ENCODE measurements around the gene RNF112.

DNA sequence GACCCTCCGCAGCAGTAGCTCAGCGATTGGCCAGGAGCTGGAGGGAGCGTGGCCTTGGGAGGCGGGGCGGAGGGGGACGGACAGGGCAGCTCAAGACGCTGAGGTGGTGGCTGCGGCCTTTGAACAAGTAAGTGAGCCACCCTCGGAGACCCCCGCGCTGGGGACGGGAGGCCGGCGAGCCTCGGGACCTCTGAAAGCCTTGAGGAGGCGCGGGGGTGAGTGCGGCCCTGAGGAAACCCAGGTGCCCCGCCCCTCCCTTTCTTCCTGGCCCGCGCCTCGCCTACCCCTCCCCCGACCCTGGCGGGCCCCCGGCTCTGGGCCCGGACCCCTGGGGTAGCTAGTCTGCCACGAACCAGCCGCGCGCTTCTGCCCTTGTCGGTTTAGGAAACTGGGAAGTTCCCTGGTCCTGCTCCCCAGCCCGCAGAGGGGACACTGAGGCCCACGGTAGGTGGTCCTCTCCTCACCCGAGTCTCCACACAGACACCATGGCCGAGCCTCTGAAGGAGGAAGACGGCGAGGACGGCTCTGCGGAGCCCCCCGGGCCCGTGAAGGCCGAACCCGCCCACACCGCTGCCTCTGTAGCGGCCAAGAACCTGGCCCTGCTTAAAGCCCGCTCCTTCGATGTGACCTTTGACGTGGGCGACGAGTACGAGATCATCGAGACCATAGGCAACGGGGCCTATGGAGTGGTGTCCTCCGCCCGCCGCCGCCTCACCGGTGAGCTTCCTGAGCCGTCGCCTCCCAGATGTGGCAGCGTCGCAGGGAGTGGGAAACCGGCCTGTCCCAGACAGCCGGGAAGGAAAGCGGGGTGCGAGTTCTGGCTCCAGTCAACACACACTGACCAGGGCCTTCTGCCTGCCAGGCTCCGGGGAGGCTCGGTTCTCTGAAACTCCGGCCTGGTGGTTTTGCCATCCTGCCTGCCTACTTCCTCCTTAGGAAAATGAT lies 32.3 kb upstream of the RNF112 start, which contains the start of gene MAPK7:
- TF ChIP-seq SETDB1 (IDR thresholded peaks at IDR 0.05; ENCODE audit: insufficient read length, low read length) (no peak), PRDM1 (tag by site-specific recombination; IDR thresholded peaks at IDR 0.05) (no peak), TRIM28 (IDR thresholded peaks at IDR 0.05; ENCODE audit: borderline replicate concordance, low read length) (no peak), ZBTB6 (tag by site-specific recombination; IDR thresholded peaks at IDR 0.05) (no peak), ZNF785 (tag by site-specific recombination; IDR thresholded peaks at IDR 0.05) (no peak), CTCF (tag by site-specific recombination; IDR thresholded peaks at IDR 0.05) (no peak), ELK4 (IDR thresholded peaks at IDR 0.05; ENCODE audit: borderline replicate concordance, low read depth, low read length) (no peak), ZNF704 (tag by site-specific recombination; IDR thresholded peaks at IDR 0.05) (no peak), ZNF560 (tag by site-specific recombination; IDR thresholded peaks at IDR 0.05; ENCODE audit: borderline replicate concordance) (no peak)
- TF ChIP-seq, protein P1, sequence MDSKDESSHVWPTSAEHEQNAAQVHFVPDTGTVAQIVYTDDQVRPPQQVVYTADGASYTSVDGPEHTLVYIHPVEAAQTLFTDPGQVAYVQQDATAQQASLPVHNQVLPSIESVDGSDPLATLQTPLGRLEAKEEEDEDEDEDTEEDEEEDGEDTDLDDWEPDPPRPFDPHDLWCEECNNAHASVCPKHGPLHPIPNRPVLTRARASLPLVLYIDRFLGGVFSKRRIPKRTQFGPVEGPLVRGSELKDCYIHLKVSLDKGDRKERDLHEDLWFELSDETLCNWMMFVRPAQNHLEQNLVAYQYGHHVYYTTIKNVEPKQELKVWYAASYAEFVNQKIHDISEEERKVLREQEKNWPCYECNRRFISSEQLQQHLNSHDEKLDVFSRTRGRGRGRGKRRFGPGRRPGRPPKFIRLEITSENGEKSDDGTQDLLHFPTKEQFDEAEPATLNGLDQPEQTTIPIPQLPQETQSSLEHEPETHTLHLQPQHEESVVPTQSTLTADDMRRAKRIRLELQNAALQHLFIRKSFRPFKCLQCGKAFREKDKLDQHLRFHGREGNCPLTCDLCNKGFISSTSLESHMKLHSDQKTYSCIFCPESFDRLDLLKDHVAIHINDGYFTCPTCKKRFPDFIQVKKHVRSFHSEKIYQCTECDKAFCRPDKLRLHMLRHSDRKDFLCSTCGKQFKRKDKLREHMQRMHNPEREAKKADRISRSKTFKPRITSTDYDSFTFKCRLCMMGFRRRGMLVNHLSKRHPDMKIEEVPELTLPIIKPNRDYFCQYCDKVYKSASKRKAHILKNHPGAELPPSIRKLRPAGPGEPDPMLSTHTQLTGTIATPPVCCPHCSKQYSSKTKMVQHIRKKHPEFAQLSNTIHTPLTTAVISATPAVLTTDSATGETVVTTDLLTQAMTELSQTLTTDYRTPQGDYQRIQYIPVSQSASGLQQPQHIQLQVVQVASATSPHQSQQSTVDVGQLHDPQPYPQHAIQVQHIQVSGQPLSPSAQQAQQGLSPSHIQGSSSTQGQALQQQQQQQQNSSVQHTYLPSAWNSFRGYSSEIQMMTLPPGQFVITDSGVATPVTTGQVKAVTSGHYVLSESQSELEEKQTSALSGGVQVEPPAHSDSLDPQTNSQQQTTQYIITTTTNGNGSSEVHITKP (tag by site-specific recombination; IDR thresholded peaks at IDR 0.05), result peak; percentile 97
- TF ChIP-seq, protein P2, sequence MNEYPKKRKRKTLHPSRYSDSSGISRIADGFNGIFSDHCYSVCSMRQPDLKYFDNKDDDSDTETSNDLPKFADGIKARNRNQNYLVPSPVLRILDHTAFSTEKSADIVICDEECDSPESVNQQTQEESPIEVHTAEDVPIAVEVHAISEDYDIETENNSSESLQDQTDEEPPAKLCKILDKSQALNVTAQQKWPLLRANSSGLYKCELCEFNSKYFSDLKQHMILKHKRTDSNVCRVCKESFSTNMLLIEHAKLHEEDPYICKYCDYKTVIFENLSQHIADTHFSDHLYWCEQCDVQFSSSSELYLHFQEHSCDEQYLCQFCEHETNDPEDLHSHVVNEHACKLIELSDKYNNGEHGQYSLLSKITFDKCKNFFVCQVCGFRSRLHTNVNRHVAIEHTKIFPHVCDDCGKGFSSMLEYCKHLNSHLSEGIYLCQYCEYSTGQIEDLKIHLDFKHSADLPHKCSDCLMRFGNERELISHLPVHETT (tag by site-specific recombination; IDR thresholded peaks at IDR 0.05), result no peak

All from HEK293 (cell line).